ENCODE data around the gene SOST.

GRCh38 chr17:43709210-43709609, 49.4 kb downstream of the SOST start:
- TF ChIP-seq CTCF (conservative IDR thresholded peaks at IDR 0.05 in 1 of 2, IDR thresholded peaks at IDR 0.05 in 1 of 2; ENCODE audit: low read depth in 1 of 2, low read length in 2 of 2) (no peak), EZH2 (IDR thresholded peaks at IDR 0.05; ENCODE audit: low read length, missing control alignments) (no peak)

Data from fibroblast of lung (primary cell).